ENCODE results near the gene RSAD2.

RSAD2 gene

GRCh38 chr2:6927753-6928152 lies 50.2 kb downstream of the RSAD2 start:
- Histone ChIP-seq H3K4me1 (ENCODE audit: control insufficient read depth, insufficient read depth, low read length) (no peaks in the 10 kb centered on the region), H3K36me3 (ENCODE audit: control insufficient read depth in 2 of 2, insufficient read depth in 1 of 2, low read length in 2 of 2) (no peaks in the 10 kb centered on the region), H3K4me3 (ENCODE audit: low read depth, low read length) (no peak overlapping the region), H3K27ac (ENCODE audit: extremely low read depth, low read depth, low read length) (no peak overlapping the region), H3K9me3 (ENCODE audit: control insufficient read depth, insufficient read depth, low read depth, low read length) (no peaks in the 10 kb centered on the region)
- ChIA-PET POLR2A (no interaction called here), CTCF (no interaction called here)
- no peak for TF ChIP-seq REST (tag by site-specific recombination; IDR thresholded peaks at IDR 0.05)
- TF ChIP-seq ZNF175 (tag by site-specific recombination; IDR thresholded peaks at IDR 0.05) = no peak
- TF ChIP-seq ZNF544 (tag by site-specific recombination; IDR thresholded peaks at IDR 0.05) = no peak
- no peak for TF ChIP-seq ZNF449 (tag by site-specific recombination; IDR thresholded peaks at IDR 0.05)
- TF ChIP-seq ZFP41 (tag by site-specific recombination; IDR thresholded peaks at IDR 0.05; ENCODE audit: borderline replicate concordance) = no peak
- TF ChIP-seq ZNF121 (tag by site-specific recombination; IDR thresholded peaks at IDR 0.05) = no peak
- TF ChIP-seq ZNF169 (tag by site-specific recombination; IDR thresholded peaks at IDR 0.05) = no peak
- no peak for TF ChIP-seq ZNF677 (tag by site-specific recombination; IDR thresholded peaks at IDR 0.05)
- TF ChIP-seq ZNF404 (tag by site-specific recombination; IDR thresholded peaks at IDR 0.05) = no peak
- TF ChIP-seq ZNF548 (tag by site-specific recombination; IDR thresholded peaks at IDR 0.05) = no peak
- TF ChIP-seq ZNF488 (tag by site-specific recombination; IDR thresholded peaks at IDR 0.05) = no peak
- TF ChIP-seq ZNF560 (tag by site-specific recombination; IDR thresholded peaks at IDR 0.05; ENCODE audit: borderline replicate concordance) = no peak
- TF ChIP-seq KLF1 (tag by site-specific recombination; IDR thresholded peaks at IDR 0.05) = no peak
- no peak for TF ChIP-seq GLIS1 (tag by site-specific recombination; IDR thresholded peaks at IDR 0.05)
- TF ChIP-seq ZNF324 (tag by site-specific recombination; IDR thresholded peaks at IDR 0.05) = no peak
- no peak for TF ChIP-seq ZSCAN4 (tag by site-specific recombination; IDR thresholded peaks at IDR 0.05)
- TF ChIP-seq HOXD13 (CRISPR knock-in tag; IDR thresholded peaks at IDR 0.05; ENCODE audit: borderline replicate concordance) = no peak
- TF ChIP-seq ZNF768 (tag by site-specific recombination; IDR thresholded peaks at IDR 0.05) = no peak
- TF ChIP-seq PRDM10 (tag by site-specific recombination; IDR thresholded peaks at IDR 0.05) = no peak
